HG02678 (cell line): ENCODE results near the gene GNAQ.
"Not testable (repeated sequence)": the region's sequence is repeated elsewhere in the genome, so short reads cannot be mapped to it uniquely, and the experiment has no call there.

Experiments
- ATAC-seq: cut with Tn5 transposase; IDR thresholded peaks from one replicate; pipeline ENCODE4 v1.9.1; 2021; ENCODE audit warnings: mild to moderate bottlenecking, moderate library complexity; ENCODE audit not compliant: unreplicated experiment

The GNAQ gene

GRCh38 chr9:77710965-77711648 lies 320.5 kb downstream of the GNAQ start:
- no peak for ATAC-seq

- ATAC-seq, result no peak
Measured at GRCh38 chr9:77710316-77710715, 321.3 kb downstream of the GNAQ start.

GRCh38 chr9:77708064-77708815 lies 323.4 kb downstream of the GNAQ start:
- no peak for ATAC-seq

GRCh38 chr9:77707383-77708063 lies 324.1 kb downstream of the GNAQ start:
- ATAC-seq, result no peak

GRCh38 chr9:77705636-77706035 lies 326.0 kb downstream of the GNAQ start:
- ATAC-seq, result no peak

GRCh38 chr9:77702521-77703390 lies 328.9 kb downstream of the GNAQ start:
- ATAC-seq, result not testable (repeated sequence)

- no peak for ATAC-seq
Measured at GRCh38 chr9:77697238-77697984, 334.2 kb downstream of the GNAQ start.

- not testable (repeated sequence) for ATAC-seq
Measured at GRCh38 chr9:77690723-77691122, 340.9 kb downstream of the GNAQ start.

- ATAC-seq, result not testable (repeated sequence)
Measured at GRCh38 chr9:77690119-77690518, 341.5 kb downstream of the GNAQ start.

GRCh38 chr9:77687737-77688136 lies 343.9 kb downstream of the GNAQ start:
- not testable (repeated sequence) for ATAC-seq

GRCh38 chr9:77680581-77680980 lies 351.0 kb downstream of the GNAQ start:
- ATAC-seq, result no peak

- no peak for ATAC-seq
Measured at GRCh38 chr9:77679661-77680368, 351.8 kb downstream of the GNAQ start.

- ATAC-seq, result no peak
Measured at GRCh38 chr9:77679088-77679487, 352.5 kb downstream of the GNAQ start.

GRCh38 chr9:77677957-77678535 lies 353.6 kb downstream of the GNAQ start:
- no peak for ATAC-seq

- ATAC-seq, result no peak
Measured at GRCh38 chr9:77677397-77677796, 354.2 kb downstream of the GNAQ start.

- no peak for ATAC-seq
Measured at GRCh38 chr9:77673941-77674791, 357.4 kb downstream of the GNAQ start.

GRCh38 chr9:77672183-77672582 lies 359.4 kb downstream of the GNAQ start:
- no peak for ATAC-seq

- no peak for ATAC-seq
Measured at GRCh38 chr9:77667151-77667550, 364.5 kb downstream of the GNAQ start.
